GM18867 (cell line): Measurements from ENCODE around the gene ANKFY1.

Experiments used
- ATAC-seq: cut with Tn5 transposase; IDR thresholded peaks from one replicate; pipeline ENCODE4 v1.9.1; 2021; ENCODE audit warnings: mild to moderate bottlenecking, moderate library complexity; ENCODE audit not compliant: unreplicated experiment

The ANKFY1 gene, protein sequence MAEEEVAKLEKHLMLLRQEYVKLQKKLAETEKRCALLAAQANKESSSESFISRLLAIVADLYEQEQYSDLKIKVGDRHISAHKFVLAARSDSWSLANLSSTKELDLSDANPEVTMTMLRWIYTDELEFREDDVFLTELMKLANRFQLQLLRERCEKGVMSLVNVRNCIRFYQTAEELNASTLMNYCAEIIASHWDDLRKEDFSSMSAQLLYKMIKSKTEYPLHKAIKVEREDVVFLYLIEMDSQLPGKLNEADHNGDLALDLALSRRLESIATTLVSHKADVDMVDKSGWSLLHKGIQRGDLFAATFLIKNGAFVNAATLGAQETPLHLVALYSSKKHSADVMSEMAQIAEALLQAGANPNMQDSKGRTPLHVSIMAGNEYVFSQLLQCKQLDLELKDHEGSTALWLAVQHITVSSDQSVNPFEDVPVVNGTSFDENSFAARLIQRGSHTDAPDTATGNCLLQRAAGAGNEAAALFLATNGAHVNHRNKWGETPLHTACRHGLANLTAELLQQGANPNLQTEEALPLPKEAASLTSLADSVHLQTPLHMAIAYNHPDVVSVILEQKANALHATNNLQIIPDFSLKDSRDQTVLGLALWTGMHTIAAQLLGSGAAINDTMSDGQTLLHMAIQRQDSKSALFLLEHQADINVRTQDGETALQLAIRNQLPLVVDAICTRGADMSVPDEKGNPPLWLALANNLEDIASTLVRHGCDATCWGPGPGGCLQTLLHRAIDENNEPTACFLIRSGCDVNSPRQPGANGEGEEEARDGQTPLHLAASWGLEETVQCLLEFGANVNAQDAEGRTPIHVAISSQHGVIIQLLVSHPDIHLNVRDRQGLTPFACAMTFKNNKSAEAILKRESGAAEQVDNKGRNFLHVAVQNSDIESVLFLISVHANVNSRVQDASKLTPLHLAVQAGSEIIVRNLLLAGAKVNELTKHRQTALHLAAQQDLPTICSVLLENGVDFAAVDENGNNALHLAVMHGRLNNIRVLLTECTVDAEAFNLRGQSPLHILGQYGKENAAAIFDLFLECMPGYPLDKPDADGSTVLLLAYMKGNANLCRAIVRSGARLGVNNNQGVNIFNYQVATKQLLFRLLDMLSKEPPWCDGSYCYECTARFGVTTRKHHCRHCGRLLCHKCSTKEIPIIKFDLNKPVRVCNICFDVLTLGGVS

DNA sequence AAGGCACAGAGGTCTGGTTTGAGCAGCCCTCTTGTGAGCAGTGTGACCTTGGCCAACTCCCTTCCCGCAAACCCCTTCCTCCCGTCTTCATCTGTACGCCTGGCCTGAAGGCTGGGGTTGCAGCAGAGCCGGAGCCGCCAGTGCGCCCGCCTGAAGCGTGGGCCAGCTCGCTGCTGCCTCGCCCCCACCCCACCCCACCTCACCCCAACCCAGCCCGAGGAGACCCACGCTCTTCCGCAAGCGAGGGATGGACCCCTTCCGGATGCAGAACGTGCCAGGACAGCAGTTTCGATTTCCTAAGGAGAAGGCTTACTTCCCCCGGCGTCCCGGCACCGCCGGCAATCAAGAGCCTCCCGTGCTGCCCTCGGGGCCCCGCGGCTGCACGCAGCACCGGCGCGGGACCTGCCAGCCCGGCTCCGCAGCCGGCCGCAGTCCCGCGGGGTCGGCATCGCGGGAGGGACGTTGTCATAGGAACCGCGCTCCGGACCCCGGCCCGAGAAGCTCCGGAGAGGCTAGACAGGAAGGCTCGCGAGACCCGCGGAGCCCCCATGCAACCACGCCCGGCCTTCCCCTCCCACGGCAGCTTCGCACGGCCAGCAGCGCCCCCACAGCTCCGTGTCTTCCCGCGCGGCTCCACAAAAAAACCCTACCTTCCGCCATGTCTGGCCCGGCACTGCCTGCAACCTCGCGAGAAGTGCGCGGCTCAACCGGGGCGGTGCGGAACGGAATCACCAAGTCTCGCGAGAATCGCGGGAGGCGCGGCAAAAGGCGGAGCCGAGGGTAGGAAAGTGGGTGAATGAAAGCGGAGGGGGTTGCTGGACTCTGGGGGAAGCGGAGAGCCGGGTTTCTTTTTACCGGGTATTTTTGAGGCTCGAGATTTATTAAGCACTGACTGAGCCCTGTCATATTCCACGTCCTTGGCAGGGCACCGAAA is at the start of gene ANKFY1:
TSS of gene ANKFY1 (minus strand) at position 698 of the 934 bp plus-strand sequence. CDS start at position 660, 38 bp downstream.
- peak; percentile 89 for ATAC-seq

DNA sequence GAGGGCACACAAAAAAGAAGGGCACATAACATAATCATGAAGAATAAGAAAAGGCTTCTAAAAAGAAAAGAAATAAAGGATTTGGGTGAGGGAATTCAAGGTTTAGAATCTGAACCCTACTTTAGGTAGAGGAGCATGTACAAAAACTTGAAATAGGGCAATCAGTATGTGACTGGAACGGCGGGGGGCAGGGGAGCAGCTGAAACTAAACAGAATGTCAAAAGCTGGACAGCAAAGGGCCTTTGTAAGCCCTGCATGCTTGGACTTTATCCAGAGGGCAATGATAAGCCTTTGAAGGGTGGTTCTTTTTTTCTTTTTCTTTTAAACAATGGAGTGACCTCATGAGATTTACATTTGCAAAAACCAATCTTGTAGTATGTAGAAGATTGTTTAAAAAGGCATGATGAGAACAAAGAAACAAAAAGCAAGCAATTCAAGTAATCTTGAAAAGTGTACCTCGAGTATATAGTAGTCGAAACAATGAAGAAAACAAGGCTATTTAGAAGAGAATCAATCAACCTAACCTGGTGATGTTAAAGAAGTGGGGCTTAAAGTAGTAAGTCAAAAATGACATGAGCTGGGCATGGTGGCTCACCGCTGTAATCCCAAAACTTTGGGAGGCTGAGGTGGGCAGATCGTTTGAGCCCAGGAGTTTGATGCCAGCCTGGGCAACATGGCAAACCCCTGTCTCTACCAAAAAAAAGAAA is 46.7 kb upstream of the ANKFY1 start:
- ATAC-seq: no peak

DNA sequence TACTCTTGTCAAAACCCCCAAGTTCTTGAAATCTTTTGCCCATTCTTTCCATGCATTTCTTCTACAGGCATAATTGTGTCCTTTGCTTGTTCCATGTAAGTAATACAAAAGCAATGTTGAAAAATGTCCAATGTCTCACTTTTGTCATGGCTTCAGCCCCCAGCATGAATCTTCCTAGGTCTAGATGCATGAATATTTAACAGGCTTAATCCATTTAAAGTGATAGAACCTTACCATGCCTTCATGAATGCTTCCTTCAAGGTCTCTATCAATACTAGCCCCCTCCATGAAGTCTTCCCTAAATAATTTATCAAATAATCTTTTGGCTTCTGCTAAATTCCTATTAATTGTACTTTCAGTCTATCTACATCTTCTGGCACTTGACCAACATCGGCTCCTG is 46.1 kb upstream of the ANKFY1 start:
- no peak for ATAC-seq

DNA sequence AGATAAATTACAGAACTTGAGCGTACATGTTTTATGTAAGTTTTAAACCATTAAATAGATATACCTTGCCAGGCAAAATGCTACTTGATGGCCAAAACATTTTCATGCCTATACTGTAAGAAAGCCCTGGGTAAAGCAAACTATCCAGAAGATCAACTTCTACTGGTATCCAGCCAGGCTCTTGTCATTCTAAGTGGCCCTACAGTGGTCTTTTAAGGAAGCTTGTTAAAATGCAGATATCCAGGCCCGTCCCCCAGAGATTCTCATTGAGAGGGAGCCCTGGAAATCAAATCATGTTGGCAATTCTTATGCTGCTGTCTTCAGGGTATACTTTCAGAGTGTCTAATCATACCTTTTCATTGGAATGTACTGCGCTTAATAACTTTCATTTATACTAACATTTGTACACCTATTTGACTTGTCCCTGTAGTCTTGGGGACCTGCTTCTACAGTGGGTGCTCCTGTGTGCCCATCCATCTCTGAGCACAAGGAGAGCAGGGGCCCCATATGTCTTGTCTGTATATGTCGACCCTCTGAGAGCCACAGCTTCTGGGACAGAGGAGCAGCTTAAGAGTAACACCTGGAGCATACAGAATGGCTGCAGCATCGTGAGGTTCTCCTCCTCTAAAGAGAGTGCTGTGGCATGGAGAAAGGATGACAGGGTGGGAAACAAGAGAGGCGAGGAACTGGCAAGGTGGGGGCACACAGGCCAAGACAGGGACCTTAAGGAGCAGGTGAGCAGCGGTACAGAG is 43.6 kb upstream of the ANKFY1 start:
- no peak for ATAC-seq

DNA sequence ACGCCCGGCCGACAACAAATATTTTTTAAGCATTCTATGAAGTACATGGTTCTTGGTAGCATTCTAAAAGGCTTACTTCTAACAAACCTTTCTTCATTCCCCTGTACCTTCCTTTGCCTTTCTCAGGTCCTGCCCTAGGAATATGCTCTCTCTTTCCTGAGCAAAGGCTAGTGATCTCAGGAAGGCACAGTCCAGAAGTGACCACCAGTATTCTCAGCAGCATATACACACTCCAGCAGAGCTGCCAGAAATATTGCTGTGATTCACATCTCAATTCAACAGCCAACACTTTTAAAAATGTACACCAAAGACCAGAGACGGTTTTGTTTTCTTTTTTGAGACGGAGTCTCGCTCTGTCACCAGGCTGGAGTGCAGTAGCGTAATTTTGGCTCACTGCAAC is 41.4 kb upstream of the ANKFY1 start:
- no peak for ATAC-seq

DNA sequence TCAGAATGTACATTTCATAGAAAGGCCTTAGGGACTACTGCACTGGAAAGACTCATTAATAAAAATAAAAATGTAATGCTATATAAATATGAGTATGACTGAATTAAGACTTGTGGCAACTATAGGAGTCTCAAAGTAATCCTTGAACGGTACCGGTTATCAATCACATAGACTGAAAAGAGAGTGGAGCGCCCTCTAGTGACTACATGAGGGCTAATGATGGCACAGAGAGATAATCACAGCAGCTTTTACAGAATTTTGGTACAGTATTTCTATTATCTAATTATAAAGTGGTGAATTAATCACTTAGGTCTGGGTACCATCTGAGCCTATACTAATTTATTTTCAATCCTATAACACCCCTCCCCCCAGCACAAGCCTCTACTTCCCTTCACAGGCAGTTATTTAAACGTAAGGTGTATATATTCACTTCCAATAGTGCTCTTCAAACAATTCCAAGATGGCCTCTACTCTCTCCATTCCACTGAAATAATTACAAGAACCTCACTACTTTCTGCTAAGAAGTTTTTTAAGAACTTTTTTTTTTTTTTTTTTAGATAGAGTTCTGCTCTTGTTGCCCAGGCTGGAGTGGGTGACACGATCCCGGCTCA is 40.7 kb upstream of the ANKFY1 start:
- ATAC-seq: no peak

DNA sequence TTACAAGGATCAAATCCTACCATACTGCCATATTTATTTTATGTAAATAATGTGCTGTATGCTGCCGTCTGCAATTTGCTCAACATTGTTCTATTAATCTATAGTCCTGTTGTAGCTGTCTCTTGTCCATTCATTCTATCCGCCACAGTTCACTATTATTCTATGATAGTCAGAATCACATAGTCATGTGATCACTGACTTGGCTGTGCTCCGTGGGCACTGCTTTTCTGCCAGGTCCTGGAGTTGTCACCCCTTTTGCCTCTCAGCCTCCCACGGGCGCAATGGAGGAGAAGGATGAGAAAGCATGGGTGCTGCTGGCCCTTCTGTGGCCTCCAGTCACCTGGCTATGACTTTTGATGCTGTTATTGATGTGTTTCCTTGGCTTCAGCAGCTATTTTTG is 37.3 kb upstream of the ANKFY1 start:
- ATAC-seq: no peak

DNA sequence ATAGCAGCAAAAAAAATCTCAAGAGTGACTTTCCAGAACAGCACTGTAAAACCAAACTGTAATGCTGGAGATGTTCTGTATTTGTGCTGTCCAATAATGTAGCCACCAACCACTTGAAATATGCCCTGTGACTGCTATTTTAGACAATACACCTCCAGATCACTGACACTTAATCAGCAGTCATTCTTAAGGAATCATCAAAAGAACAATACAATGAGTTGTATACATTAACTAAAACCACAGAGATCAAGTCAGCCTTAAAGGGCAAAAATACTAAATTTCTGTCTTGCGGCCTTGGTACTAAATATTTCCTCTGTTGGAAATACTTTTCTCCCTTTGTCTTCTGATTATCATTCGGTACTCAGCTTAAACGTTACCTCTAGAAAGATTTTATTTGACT is 33.6 kb upstream of the ANKFY1 start:
- no peak for ATAC-seq

DNA sequence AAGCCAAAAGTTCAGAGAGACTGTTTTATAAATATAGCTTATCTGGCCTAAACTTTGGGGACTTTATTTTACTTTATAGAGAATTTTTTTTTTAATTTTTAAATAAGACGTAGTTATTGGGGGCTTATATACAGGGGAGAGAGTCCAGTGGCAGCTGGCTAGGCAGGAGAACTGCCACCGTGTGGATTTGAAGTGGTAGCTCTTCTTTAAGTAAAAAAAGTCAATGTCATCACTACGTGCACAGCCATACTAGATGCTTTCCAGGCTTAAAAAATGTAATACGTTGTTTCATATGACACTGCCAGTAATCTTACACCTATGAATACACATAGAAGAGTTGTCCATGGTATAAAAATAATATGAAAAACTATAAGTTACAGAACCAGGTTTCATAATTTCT is 31.9 kb upstream of the ANKFY1 start:
- ATAC-seq: no peak

DNA sequence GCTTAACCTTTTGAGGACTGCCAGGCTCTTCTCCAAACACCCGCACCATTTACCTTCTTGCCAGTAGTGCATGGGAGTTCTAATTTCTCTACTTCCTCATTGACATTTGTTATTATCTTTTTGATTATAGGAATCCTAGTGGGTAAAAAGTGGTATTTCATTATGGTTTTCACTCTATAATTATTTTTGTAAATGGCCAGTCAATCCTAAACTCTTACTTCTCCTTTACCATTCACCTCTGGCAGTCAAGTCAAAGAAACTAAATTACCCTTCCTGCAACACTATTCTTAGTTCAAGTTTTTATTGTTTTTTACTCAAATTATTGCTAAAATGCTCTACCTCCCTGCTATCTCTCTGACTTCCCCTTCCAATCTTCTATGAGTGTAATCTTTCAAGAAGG is 29.8 kb upstream of the ANKFY1 start:
- no peak for ATAC-seq

DNA sequence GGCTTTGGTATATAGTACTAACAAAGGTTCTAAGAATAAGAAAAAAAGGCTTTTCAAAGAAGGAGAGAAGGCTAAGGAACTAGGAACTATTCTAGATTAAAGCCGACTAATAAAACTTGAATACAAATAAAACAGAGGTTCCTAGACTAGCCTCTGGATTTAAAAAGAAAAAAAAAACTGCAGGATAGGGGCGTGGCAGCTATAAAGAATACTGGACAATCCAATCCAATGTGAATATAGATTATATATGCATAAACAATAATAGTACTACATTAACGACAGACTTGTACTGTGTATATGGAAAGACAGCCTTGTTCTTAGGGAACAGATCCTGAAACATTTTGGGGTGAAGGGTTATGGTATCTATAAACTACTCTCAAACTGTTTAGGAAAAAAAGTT is 23.9 kb upstream of the ANKFY1 start:
- no peak for ATAC-seq

DNA sequence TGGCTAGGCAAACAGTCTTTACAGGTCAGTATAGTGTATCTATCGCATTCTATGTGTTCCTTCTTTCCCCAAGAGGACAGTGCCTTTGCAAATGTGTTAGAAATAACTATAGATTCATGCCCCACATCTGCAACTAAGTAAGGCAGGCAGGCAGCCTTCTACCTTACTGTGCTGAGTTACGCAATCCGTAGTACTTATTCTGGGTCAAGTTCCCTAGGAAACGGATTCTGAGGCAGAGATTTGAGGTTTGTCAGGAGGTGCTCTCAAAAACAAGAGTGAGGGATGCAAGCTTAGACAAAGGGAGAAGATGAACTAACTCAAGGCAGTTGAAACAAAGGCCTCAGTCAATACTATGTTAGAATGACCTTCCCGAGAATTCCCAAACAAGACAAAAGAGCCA is 12.7 kb upstream of the ANKFY1 start:
- no peak for ATAC-seq

DNA sequence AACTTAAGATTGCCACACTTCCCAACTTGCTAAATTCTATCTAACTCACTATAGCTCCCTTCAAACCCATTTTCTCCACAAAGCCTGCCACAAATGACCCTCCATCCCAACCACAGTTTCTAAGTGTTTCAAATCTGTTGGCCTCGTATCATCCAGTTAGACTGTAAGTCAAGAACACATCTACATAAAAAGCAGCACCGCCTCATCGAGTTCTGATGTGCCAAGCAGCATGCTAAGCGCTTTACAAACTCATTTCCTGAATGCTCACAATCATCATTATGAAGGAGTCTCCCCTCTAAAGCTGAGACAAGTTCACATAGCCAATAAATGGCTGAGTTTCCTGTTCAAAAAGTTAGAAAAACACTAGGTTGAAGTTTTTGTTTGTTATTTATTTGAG is 9.2 kb upstream of the ANKFY1 start:
- ATAC-seq: no peak

DNA sequence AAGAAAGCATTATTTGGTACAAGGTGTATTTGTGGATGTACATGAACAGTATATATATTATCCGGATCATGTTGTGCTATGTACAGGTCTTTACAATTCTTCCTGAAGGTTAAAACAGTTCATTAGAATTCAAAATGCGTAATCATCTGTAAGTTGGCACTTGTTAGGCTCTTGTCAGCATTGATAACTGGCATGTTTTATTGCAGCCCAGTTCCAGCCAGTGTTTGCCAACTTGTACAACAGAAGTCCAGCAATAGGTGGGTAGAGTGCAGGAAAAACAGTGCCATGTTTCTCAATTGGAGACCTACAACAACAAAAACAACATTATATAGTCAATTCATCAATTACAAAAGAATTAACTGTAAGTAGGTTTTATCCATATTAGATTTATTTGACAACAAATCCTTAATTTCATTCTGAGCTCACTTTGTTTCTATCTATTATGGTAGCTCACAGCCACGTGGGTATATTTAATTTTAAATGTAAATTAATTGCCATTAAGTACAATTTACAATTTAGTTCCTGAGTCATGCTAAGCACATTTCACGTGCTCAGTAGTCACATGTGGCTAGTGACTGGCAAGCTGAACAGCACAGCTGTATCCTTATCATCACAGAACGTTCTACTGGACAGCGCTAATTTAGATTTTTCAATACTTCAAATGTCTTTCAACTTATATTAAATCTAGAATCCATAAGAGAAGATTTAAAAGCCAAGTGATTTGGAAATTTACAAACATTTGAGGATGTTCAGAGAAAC is 8.6 kb upstream of the ANKFY1 start:
- no peak for ATAC-seq

DNA sequence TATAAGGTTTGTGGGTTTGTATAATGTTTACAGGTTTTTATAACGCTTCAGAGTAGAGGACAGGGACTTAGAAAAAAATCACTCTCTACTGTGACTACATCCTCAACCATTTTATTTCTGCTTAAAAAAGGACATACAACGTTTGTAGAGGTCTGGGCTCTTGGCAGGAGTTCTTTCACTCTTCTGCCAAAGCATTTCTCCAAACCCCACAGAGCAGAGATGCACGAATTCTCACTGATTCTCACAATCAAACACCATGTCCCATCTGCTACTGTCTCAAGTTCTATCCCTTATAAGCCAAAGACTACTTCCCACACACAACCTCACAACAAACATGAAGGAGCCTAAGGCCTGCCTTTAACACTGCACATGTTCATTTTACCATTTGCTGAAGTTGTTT is 7.0 kb upstream of the ANKFY1 start:
- no peak for ATAC-seq

DNA sequence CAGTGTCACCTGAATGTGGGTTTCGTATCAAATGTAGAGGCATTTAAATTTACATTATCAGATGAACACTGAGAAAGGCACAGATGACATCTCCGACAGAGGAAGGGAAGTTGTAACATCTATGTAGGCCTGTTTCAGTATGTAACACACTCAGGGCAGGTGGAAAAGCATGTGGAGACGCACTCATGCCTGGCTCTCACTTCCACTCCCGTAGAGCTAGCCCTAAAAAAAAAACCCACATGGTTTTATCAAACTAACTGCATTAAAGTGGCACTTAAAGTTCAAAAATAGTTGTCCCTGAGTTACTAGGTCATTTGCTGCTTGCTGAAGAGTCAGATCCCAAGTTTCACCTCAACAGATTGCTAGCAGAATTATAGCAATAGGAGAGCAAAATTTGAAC is 6.1 kb upstream of the ANKFY1 start:
- no peak for ATAC-seq

DNA sequence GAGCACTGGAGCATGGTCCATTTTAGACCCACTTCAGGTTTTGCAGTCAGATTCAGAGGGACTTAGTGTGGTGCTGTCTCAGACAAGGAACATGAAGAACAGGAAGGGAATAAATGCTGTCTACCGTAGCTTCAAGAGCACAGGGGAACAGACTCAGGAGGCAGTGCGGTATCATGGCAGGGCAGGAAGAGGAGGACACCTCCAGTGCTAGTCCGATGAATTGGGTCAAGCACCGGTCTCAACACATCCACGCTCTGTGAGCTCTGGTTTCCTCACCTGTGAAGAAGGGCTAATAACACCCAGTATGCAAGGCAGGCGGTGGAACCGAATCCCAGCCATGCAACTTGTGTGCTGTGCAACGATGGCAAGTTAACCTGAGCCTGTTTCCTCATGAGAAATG is 3.6 kb upstream of the ANKFY1 start:
- no peak for ATAC-seq

DNA sequence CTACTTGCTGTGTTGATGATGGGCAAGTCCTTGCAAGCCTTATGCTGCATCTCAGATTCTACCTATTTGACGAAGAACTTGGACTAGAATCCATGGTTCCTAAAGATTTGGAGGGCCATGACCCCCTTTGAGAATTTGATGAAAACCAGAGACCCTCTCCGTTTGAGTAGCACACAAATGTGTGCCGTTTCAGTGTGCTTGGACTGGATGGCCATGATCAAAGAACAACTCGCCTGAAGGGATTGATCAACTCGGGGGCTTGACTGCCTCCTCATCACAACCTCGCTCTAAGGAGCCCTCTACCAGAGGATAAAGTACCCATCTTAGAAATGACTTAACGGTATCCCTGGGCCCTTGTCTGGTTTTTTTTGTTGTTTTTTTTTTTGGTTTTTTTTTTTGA is 2.8 kb upstream of the ANKFY1 start:
- no peak for ATAC-seq
